Hepatocyte (in vitro differentiated cells): ENCODE data around the gene MGLL.

ENCODE experiments used
- CTCF ChIP-seq: fragments of 200-600 bp; sonication (generic); IDR thresholded peaks from 2 replicates; pipeline ENCODE4 v1.5.1; 2016; ENCODE audit warnings: antibody characterized with exemption, mild to moderate bottlenecking; ENCODE audit not compliant: poor library complexity
- EZH2 ChIP-seq: fragments of 200-600 bp; sonication (generic); IDR thresholded peaks from 2 replicates; pipeline ENCODE4 v1.6.1; 2016; ENCODE audit warnings: antibody characterized with exemption, mild to moderate bottlenecking, borderline replicate concordance
- EZH2phosphoT487 ChIP-seq: fragments of 200-600 bp; sonication (generic); IDR thresholded peaks from one replicate; pipeline ENCODE4 v1.6.1; 2018; ENCODE audit warnings: antibody characterized with exemption, mild to moderate bottlenecking, low read depth, moderate library complexity; ENCODE audit not compliant: unreplicated experiment, severe bottlenecking

GRCh38 chr3:127819086-127819485 lies 3.2 kb downstream of the MGLL start:
- no peak for TF ChIP-seq CTCF
- no peak for TF ChIP-seq EZH2phosphoT487
- no peak for TF ChIP-seq EZH2
